Kidney epithelial cell (primary cell): ENCODE measurements around the gene TCP11. TPM values are rescaled to one million over a fixed set of nuclear protein-coding genes. Genes with fewer than 3 reads are reported as not detected.

Experiments
- DNase-seq: peaks from one replicate; pipeline ENCODE4 v3.0.0-alpha.2; 2010; ENCODE audit warnings: low read depth
- H3K27me3 ChIP-seq: 2 replicates; pipeline ENCODE4 v1.6.0; 2011; ENCODE audit warnings: low read length; ENCODE audit not compliant: control insufficient read depth, insufficient read depth
- H3K36me3 ChIP-seq: 2 replicates; pipeline ENCODE4 v1.5.1; 2011; ENCODE audit warnings: low read length; ENCODE audit not compliant: control insufficient read depth, insufficient read depth
- H3K4me3 ChIP-seq: 2 replicates; pipeline ENCODE4 v1.5.1; 2011; ENCODE audit warnings: low read depth, mild to moderate bottlenecking, control low read depth, low read length
- CTCF ChIP-seq: IDR thresholded peaks from 2 replicates; pipeline ENCODE4 v1.5.1; 2011; ENCODE audit warnings: mild to moderate bottlenecking, moderate library complexity, low read length, control low read depth, inconsistent platforms; ENCODE audit not compliant: insufficient read depth, poor library complexity, severe bottlenecking
- total RNA-seq: library from RNA; depleted of rRNA; stranded (reverse); fragments of >200 nt; gene quantifications from 2 replicates; pipeline ENCODE4 v1.2.3, GENCODE V29; 2015

The TCP11 gene
- total RNA-seq, 1 donor from 2014 or later: not detected

- no peaks in the 10 kb centered on the region for H3K27me3 ChIP-seq
- TF ChIP-seq CTCF: no peak
- no peak overlapping the region for H3K4me3 ChIP-seq
- H3K36me3 ChIP-seq: peaks cover 3% of the 10 kb centered on the region
- no peak for DNase-seq
These were observed 55.5 kb downstream of the TCP11 start for GRCh38 chr6:35085359-35086281.

GRCh38 chr6:35084511-35085203, 56.5 kb downstream of the TCP11 start:
- no peak for TF ChIP-seq CTCF
- no peak for DNase-seq
- H3K36me3 ChIP-seq: peaks cover 3% of the 10 kb centered on the region
- no peak overlapping the region for H3K4me3 ChIP-seq
- no peaks in the 10 kb centered on the region for H3K27me3 ChIP-seq

GRCh38 chr6:35084041-35084491, 57.1 kb downstream of the TCP11 start:
- Histone ChIP-seq H3K36me3 (peaks cover 3% of the 10 kb centered on the region), H3K4me3 (no peak overlapping the region), H3K27me3 (no peaks in the 10 kb centered on the region)
- no peak for DNase-seq
- no peak for TF ChIP-seq CTCF

- H3K36me3 ChIP-seq: peaks cover 3% of the 10 kb centered on the region
- no peaks in the 10 kb centered on the region for H3K27me3 ChIP-seq
- no peak for TF ChIP-seq CTCF
- no peak overlapping the region for H3K4me3 ChIP-seq
- DNase-seq: no peak
These were observed 57.6 kb downstream of the TCP11 start for GRCh38 chr6:35083507-35083906.

DNA sequence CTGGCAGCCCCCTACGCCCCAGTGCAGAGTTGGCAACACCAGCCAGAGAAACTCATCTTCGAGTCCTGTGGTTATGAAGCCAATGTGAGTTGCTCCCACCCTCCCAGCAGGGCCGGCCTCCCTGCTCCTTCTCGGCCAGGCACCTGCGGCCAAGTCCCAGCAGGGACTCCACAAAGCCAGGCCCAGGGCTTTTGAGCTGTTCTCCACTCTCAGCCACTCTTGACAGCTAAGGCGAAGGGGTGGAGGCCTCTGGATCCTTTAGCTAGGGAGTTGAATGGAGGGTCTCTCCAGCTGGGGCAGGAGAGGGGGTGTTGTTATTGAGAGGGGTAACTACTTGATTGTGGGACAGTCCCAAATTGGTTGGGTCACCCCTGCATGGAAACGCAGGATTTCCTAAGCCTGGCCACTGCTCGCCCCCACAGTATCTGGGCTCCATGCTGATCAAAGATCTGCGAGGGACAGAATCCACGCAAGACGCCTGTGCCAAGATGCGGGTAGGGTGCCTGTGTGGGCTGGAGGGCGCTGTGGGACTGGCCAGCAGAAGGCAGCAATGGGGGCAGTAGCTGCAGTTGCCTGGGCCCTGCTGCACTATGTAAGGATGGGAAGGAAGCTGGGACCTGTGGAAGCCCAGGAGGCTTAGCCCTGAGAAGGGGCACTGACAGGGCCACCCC, 58.3 kb downstream of the TCP11 start:
- TF ChIP-seq CTCF: no peak
- Histone ChIP-seq H3K36me3 (peaks cover 3% of the 10 kb centered on the region), H3K4me3 (no peak overlapping the region), H3K27me3 (no peaks in the 10 kb centered on the region)
- no peak for DNase-seq
